DOHH2 (cell line): ENCODE results near the gene SPOCK2.

Experiments used
- H3F3A ChIP-seq: fragments of 200-600 bp; sonication (generic), shearing (Covaris generic); 2 replicates; pipeline ENCODE4 v1.6.0; 2016; ENCODE audit warnings: antibody characterized with exemption, mild to moderate bottlenecking; ENCODE audit not compliant: control insufficient read depth, insufficient read depth
- H3K27ac ChIP-seq: fragments of 200-600 bp; sonication (generic); 2 replicates; pipeline ENCODE4 v1.5.1; 2014; ENCODE audit warnings: low read depth, mild to moderate bottlenecking, low read length, moderate library complexity
- H3K27me3 ChIP-seq: fragments of 200-600 bp; sonication (generic); 2 replicates; pipeline ENCODE4 v1.6.1; 2014; ENCODE audit warnings: mild to moderate bottlenecking, low read length, mixed read lengths; ENCODE audit not compliant: control insufficient read depth
- H3K36me3 ChIP-seq: fragments of 200-600 bp; sonication (generic); 2 replicates; pipeline ENCODE4 v1.6.1; 2014; ENCODE audit warnings: mild to moderate bottlenecking, low read length, moderate library complexity, mixed read lengths; ENCODE audit not compliant: control insufficient read depth
- H3K4me1 ChIP-seq: fragments of 200-600 bp; sonication (generic); 2 replicates; pipeline ENCODE4 v1.6.1; 2014; ENCODE audit warnings: mild to moderate bottlenecking, low read length, mixed read lengths; ENCODE audit not compliant: control insufficient read depth
- H3K4me2 ChIP-seq: fragments of 200-600 bp; sonication (generic); 2 replicates; pipeline ENCODE4 v1.6.0; 2014; ENCODE audit warnings: mild to moderate bottlenecking, low read length, moderate library complexity
- H3K4me3 ChIP-seq: fragments of 200-600 bp; sonication (generic); 2 replicates; pipeline ENCODE4 v1.5.1; 2014; ENCODE audit warnings: mild to moderate bottlenecking, low read length, mixed read lengths
- H3K79me2 ChIP-seq: fragments of 200-600 bp; sonication (generic); 2 replicates; pipeline ENCODE4 v1.6.1; 2014; ENCODE audit warnings: mild to moderate bottlenecking, low read length, mixed read lengths; ENCODE audit not compliant: control insufficient read depth
- H3K9me2 ChIP-seq: fragments of 200-600 bp; sonication (generic); replicated peaks from 2 replicates; pipeline ENCODE4 v1.6.1; 2014; ENCODE audit warnings: mild to moderate bottlenecking, low read length, mixed read lengths; ENCODE audit not compliant: control insufficient read depth
- H3K9me3 ChIP-seq: fragments of 200-600 bp; sonication (generic); 2 replicates; pipeline ENCODE4 v1.6.1; 2014; ENCODE audit warnings: antibody characterized with exemption, low read length, mixed read lengths; ENCODE audit not compliant: control insufficient read depth, insufficient read depth
- H4K20me1 ChIP-seq: fragments of 200-600 bp; sonication (generic); 2 replicates; pipeline ENCODE4 v1.6.0; 2014; ENCODE audit warnings: low read depth, mild to moderate bottlenecking, antibody characterized with exemption, low read length, moderate library complexity; ENCODE audit not compliant: control insufficient read depth, insufficient read depth
- CTCF ChIP-seq: fragments of 200-600 bp; sonication (generic); IDR thresholded peaks from one replicate; pipeline ENCODE4 v1.5.1; 2014; ENCODE audit warnings: antibody characterized with exemption, mild to moderate bottlenecking, low read depth, low read length; ENCODE audit not compliant: poor library complexity, severe bottlenecking
- EZH2phosphoT487 ChIP-seq: fragments of 200-600 bp; sonication (generic); IDR thresholded peaks from 2 replicates; pipeline ENCODE4 v1.6.1; 2017; ENCODE audit warnings: borderline replicate concordance, mild to moderate bottlenecking, antibody characterized with exemption, low read length, moderate library complexity, mixed read lengths

The SPOCK2 gene

GRCh38 chr10:72011016-72011415, 77.3 kb downstream of the SPOCK2 start:
- Histone ChIP-seq H3K4me1 (no peaks in the 10 kb centered on the region), H3K27me3 (peaks cover 6% of the 10 kb centered on the region; the same call in 1 of the 2 replicates), H3K4me3 (no peak overlapping the region), H3K9me3 (no peaks in the 10 kb centered on the region), H3K36me3 (no peaks in the 10 kb centered on the region), H3K4me2 (no peak overlapping the region), H3K79me2 (no peaks in the 10 kb centered on the region), H3K27ac (no peak overlapping the region), H3K9me2 (no peaks in the 10 kb centered on the region), H3F3A (no peaks in the 10 kb centered on the region), H4K20me1 (no peaks in the 10 kb centered on the region)
- TF ChIP-seq CTCF (no peak), EZH2phosphoT487 (no peak)

- H3K4me3 ChIP-seq = no peak overlapping the region
- peaks cover 4% of the 10 kb centered on the region; the same call in 1 of the 2 replicates for H3K27me3 ChIP-seq
- H3K4me2 ChIP-seq = no peak overlapping the region
- H3K4me1 ChIP-seq = no peaks in the 10 kb centered on the region
- no peaks in the 10 kb centered on the region for H3K79me2 ChIP-seq
- no peaks in the 10 kb centered on the region for H3F3A ChIP-seq
- H3K9me2 ChIP-seq = no peaks in the 10 kb centered on the region
- H3K9me3 ChIP-seq = no peaks in the 10 kb centered on the region
- no peak overlapping the region for H3K27ac ChIP-seq
- H4K20me1 ChIP-seq = no peaks in the 10 kb centered on the region
- H3K36me3 ChIP-seq = no peaks in the 10 kb centered on the region
- TF ChIP-seq EZH2phosphoT487 (no peak), CTCF (no peak)
These were observed 77.9 kb downstream of the SPOCK2 start for GRCh38 chr10:72010234-72010973.

- Histone ChIP-seq H3K9me3 (no peaks in the 10 kb centered on the region), H3K27me3 (0 out of 2 replicates have a peak, but pooled peaks cover 3% of the 10 kb centered on the region), H3K4me3 (no peak overlapping the region), H3K9me2 (no peaks in the 10 kb centered on the region), H4K20me1 (no peaks in the 10 kb centered on the region), H3K27ac (no peak overlapping the region), H3F3A (no peaks in the 10 kb centered on the region), H3K4me2 (no peak overlapping the region), H3K4me1 (no peaks in the 10 kb centered on the region), H3K36me3 (no peaks in the 10 kb centered on the region), H3K79me2 (no peaks in the 10 kb centered on the region)
- TF ChIP-seq CTCF (no peak), EZH2phosphoT487 (no peak)
These were observed 78.8 kb downstream of the SPOCK2 start for GRCh38 chr10:72009425-72010081.
